Embryonic facial prominence (tissue), 1 donor: ENCODE results near the gene GZF1.

Experiments used
- DNase-seq: peaks from one replicate; pipeline ENCODE4 v3.0.0-alpha.2; 2016; ENCODE audit errors: extremely low spot score

The GZF1 gene

GRCh38 chr20:23407781-23408464 is 45.9 kb downstream of the GZF1 start:
- no peak for DNase-seq

- DNase-seq = no peak
Observed at GRCh38 chr20:23408957-23409356, 47.0 kb downstream of the GZF1 start.

GRCh38 chr20:23409800-23410199 is 47.8 kb downstream of the GZF1 start:
- no peak for DNase-seq

GRCh38 chr20:23410916-23411695 is 49.1 kb downstream of the GZF1 start:
- DNase-seq = no peak

GRCh38 chr20:23412026-23412425 is 50.0 kb downstream of the GZF1 start:
- no peak for DNase-seq

- no peak for DNase-seq
Observed at GRCh38 chr20:23413862-23414422, 52.0 kb downstream of the GZF1 start.

GRCh38 chr20:23414526-23415188 is 52.7 kb downstream of the GZF1 start:
- DNase-seq = no peak

GRCh38 chr20:23415555-23415954 is 53.6 kb downstream of the GZF1 start:
- DNase-seq = no peak

GRCh38 chr20:23415959-23416583 is 54.1 kb downstream of the GZF1 start:
- no peak for DNase-seq

GRCh38 chr20:23417861-23418260 is 55.9 kb downstream of the GZF1 start:
- DNase-seq = no peak

GRCh38 chr20:23419657-23419994 is 57.6 kb downstream of the GZF1 start:
- DNase-seq = no peak

GRCh38 chr20:23419995-23420901 is 58.3 kb downstream of the GZF1 start:
- DNase-seq = no peak

GRCh38 chr20:23420943-23421931 is 59.3 kb downstream of the GZF1 start, which contains the start of gene NAPB:
TSS of gene NAPB (minus strand) at chr20:23421488. CDS start at chr20:23421402, 86 bp downstream.
- peak; percentile 86 for DNase-seq
